Colon (tissue), 2 donors: ENCODE results near the gene KCTD17.

Experiments used
- FAIRE-seq: peaks from 2 replicates; lab custom pipeline; 2012; peaks lifted over from hg19 to GRCh38; lab: Jason Lieb, UNC
- donor health status: control.
- donor health status: control.

The KCTD17 gene

GRCh38 chr22:37051391-37052385 lies at the start of gene KCTD17:
Gene KCTD17, plus strand, starts transcription at chr22:37051742. Its CDS starts 19 bp downstream, at chr22:37051761.
- FAIRE-seq, result no peak

DNA sequence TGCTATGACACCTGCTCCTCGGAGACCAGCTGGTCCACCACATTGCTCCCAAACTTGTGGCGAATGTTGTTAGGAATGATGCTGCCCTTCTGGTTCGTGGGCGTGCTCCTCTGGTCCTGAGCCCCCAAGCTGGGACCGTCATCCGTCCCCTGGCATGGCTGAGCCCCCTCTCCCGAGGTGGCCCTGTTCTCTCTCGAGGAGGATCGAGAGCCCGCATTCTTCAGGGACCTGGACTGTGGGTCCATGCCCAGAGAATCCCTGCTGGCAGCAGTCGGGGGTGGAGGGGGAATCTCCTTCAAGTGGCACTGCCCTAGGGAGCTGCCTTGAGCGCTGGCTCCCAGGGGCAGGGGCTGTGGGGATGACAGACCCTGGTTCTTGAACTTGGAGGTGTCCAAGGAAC lies 49.7 kb upstream of the KCTD17 start:
- no peak for FAIRE-seq

DNA sequence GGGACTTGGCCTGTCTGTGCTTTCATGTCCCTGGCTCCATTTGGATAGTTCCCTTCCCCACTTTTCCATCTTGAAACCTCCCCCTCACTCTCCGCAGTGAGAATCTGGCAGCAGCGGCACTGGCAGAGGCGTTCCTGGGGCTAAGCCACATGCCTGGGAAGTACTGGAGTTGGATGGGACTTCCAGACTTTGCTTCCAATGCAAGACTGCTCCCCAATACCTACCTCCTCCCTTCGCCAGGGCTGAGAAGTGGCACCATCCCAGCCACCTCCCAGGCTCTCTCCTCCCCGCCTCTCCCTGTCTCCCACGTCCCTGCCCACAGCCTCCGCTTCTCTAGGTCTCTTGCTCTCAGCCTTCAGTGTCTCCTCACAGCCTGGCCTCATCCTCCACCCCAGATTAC lies 48.9 kb upstream of the KCTD17 start:
- FAIRE-seq, result no peak

DNA sequence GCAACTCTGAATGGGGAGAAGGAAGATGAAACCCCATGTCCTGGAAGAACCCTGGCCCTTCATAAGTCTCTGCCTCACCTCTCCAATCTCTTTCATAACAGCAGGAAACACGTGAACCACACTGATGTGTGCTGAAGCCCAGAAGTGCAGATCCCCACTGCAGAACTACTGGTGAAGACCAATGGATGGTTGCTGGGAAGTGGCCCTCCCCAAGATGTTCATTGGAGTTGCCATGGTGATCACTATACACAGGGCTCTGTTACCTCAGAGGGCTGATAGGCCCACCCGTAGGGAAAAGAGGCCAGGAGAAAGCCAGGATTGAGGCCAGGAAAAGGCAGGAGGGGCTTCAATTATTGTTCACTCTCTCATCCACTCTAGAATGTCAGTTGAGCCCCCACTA lies 43.9 kb upstream of the KCTD17 start:
- FAIRE-seq, result no peak

DNA sequence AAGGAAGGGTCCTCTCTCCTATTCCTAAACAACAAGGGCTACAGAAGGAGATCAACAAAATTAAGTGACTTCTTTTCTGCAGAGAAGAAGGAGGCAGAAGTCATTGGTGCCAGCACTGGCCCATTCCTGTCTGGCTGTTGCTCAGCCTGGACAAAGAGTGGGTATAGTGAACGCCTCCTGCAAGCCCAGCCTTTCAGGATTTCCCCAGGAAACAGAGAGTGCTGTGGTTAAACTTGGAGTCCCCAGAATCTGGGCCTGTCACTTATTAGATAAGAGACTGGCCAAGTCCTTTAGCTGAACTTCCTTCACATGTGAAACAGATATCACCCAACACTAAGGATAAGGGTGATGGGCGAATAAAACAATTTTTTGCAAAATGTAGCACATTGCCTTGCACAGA lies 43.2 kb upstream of the KCTD17 start:
- no peak for FAIRE-seq

DNA sequence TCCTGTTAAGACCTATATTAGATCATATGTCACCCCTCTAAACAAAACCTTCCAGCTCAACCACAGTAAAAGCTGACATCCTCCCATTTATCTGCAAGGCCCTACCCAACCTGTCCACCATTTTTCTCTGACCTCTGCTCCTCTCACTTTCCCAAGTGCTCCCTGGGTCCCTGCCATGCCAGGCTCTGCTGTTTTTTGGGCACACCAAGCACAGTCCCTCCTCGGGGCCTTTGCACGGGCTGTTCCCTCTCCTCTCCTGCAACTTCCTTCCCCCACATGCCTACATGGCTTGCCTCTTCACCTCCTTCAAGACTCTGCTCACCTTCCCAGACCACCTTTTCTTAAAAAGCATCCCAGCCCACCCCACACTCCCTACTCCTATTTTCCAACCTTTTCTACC lies 42.1 kb upstream of the KCTD17 start:
- FAIRE-seq, result no peak

GRCh38 chr22:37010174-37010573 lies 41.4 kb upstream of the KCTD17 start:
- FAIRE-seq, result no peak

DNA sequence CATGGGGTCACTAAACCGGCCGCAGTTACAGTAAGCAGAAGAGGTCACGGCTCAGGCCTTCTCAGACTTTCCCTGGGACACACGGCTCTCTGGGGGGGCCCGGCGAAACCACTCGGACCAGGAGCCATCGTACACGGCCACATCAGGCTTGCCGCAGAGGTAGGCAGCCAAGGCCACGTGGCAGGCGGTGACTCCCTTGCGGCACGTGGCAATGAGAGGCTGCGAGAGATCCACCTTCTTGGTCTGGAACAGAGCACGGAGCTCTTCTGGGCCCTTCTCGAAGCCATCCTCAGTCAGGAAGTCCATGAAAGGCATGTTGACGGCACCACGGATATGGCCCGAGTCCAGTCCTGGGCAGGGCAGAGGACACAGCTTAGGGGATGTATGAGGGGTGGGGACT lies 40.6 kb upstream of the KCTD17 start:
- FAIRE-seq, result no peak

DNA sequence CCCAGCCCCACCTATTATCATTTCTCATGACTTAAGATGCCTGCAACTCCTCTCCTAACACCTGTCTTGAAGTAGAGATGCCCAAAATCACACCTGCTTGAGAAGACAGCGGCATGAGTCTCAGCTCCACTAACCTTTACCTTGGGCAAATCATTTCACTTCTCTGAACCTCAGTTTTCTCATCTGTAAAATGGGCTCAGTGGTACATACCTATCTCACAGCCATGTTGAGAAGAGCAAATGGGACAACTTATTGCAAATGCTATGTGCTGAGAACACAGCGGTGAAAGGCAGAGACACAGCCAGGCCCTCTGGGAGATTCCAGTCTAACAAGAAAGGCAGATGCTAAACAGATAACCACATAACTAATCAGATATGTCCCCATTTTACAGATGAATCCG lies 40.1 kb upstream of the KCTD17 start:
- FAIRE-seq, result no peak

DNA sequence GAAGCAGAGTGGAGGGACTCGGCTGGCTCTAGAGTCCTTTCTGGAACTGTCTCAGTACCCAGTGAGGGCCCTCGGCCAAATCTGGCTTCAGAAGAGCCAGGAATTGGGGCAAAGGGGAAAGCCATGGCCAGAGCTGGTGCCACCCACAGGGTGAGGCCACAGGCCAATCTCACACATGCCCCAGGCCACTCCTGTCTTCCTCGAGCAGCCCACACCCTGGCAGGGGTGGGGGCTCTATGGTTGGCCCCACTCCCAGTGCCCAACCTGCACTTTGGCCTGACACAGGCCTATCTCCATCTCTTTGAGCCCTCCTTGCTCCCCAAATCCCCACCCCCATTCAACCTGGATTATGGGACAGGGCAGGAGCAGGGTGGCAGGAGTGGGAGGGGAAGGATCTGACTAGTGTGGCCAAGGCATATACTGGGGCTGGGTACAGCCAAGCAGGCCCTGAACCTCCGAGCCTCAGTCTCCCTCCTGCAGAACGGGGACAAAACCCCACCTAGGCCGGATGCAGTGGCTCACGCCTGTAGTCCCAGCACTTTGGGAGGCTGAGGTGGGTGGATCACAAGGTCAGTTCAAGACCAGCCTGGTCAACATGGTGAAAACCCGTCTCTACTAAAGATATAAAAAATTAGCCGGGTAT lies 39.2 kb upstream of the KCTD17 start:
- no peak for FAIRE-seq

DNA sequence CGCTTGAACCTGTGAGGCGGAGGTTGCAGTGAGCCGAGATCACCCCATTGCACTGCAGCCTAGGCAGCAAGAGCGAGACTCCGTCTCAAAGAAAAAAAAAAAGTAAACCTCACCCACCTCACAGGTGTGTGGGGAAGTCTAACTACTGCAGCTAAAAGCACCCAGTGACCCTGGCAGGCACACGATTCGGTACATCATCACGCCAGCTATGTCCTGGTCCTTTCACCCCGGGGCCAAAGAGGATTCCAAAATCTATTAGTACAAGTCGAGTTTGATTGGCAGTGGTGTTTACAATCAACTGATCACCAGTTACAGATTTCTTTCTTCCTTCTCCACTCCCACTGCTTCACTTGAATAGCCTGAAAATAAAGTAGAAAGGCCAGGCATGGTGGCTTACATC lies 38.6 kb upstream of the KCTD17 start:
- no peak for FAIRE-seq

GRCh38 chr22:37014415-37014806 lies 37.1 kb upstream of the KCTD17 start:
- no peak for FAIRE-seq

DNA sequence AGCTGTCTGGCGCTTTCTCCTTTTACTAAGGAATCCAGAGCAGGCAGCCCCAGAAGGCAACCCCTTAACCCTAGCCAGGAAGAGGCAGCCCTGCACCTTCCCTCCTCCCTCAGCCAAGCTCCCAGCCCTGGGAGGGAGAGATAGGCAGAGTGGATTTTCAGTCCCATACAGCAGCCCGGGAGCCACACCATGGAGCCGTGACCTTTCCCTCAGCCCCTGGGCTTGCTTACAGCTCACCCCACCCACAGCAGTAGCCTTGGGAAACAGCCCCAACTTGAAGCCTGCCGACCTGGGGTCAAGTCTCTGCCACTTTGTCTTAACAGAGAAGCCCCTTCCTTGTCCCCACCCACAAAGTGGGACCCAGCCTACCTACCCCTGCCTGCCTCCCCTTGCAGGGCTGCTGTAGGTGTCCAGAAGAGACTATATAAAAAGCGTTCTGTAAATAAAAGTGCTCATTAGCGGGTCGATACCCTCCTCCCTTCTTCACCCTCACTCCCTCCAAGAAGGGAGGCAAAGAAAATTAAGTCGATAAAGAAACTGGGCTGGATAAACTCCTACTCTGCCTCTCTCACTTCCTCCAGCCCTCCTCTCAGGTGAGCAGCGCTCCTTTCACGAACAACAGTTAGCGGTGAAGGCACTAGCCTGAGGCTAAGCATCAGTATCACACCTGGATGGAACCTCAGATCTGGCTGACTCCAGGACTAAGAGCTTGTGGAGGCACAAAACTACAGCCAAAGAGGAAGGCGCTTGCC lies 36.5 kb upstream of the KCTD17 start:
- FAIRE-seq, result no peak

- no peak for FAIRE-seq
These were observed 36.0 kb upstream of the KCTD17 start for GRCh38 chr22:37015587-37015878.

GRCh38 chr22:37016134-37016910 lies 35.2 kb upstream of the KCTD17 start:
- FAIRE-seq, result no peak

- no peak for FAIRE-seq
These were observed 34.2 kb upstream of the KCTD17 start for GRCh38 chr22:37017356-37017755.

DNA sequence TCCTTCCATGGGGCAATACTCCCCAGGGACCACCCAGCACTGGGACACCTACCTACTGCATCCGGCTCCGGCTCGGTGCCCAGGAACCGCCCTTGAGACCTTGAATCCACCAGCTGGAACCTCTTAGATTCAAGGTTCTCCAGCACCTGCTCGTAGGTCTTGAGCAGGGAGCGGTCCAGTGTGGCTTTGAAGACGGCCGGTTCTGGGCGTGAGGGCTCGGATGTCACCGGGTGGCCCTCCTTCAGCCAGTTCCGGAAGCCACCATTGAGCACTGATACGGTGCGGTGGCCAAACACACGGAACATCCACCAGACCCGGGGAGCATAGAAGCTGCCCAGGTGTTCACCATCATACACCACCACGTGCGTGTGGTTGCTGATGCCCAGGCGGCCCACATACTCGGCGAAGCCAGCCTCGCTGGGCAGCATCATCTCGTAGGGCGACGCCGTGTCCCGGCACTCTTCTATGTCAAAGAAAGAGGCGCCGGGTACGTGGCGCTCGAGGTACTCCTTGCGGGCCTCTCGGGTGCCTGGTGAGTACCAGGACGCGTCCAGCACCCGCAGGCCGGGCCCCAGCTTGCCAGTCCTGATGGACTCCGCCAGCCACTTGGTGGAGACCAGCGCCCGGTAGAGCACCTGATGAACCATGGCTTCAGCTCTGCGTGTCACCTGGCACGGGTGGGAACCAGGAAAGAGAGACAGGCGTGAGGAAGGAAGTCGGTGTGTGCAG lies 33.3 kb upstream of the KCTD17 start:
- no peak for FAIRE-seq

DNA sequence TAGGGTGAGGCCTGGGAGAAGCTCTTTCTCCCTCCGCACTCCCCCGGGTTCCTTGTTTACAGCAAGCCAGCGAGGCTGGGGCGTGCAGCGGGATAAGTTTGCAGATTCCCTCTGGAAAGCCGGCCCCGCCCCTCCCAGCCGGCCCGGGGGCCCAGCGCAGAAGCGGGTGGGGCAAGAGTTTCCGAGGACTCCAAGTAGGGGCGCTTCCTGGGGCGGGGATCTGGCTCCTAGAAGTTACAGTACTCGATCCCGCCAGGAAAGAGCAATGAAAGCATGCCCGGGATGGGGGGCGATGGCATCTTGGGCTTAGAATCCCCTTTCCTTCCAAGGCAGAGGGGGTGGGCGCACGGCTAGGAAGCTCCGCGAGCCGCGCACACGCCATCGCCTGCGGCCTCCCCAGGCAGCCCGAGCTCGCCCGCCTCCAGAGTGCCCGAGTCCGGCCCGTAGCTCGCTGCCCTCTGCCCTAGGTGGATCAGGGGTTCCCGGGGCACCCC lies 32.7 kb upstream of the KCTD17 start:
- no peak for FAIRE-seq

DNA sequence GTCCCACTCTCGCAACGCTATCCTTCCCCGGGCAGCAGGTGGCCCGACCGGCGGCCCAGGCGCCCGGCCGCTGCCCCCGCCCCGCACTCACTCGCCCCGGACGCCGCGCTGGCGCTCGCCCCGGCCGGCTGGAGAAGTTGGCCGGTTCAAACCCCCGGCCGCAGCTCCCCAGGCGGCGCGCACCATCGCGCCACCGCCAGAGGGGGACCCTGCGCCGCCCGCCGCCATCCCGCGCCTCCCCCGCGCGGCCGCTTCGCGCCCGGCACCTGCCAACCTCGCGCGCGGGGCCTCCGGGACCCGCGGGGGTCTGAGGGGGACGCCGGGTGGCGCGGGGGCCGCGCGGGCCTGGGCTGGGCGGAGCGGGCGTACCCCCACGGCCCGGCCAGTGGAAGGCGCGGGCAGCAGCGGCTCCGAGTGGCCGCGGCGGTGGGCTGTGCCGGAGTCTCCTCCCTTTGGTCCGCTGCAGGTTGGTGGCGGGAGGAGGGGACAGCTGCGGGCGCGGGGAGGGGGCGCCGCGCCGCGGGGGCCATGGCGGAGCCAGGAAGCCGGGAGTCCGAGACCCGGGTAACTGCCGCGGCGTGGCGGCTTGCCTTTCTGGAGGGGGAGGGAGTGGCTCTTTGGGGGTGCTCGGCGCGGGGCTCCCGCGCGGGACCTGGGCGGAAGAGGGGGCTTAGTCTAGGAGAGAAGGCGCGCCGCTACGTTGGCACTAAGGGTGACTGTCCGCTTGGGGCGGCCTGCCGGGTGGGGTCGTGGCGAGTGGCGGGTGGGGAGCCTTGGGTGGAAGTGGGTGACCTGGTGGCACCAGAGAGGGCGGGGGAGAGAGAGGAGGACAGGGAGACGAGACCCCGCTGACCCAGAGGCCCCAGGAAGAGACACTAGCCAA lies 32.0 kb upstream of the KCTD17 start, which contains the start of the genes MPST and TST:
TSS of gene MPST (plus strand) at position 434 of the 883 bp plus-strand sequence. CDS start at position 529, 95 bp downstream.
TSS of gene TST (minus strand) at position 139 of the 883 bp plus-strand sequence. CDS start 715 bp downstream, outside the sequence.
- no peak for FAIRE-seq

GRCh38 chr22:37020192-37020479 lies 31.4 kb upstream of the KCTD17 start:
- no peak for FAIRE-seq
